HUES6 (cell line): ENCODE results near the gene MOCS2.

ENCODE experiments used
- H3K27ac ChIP-seq: 2 replicates; pipeline ENCODE4 v1.7.0; 2013; ENCODE audit warnings: low read depth, mild to moderate bottlenecking, low read length, inconsistent platforms
- H3K27me3 ChIP-seq: 2 replicates; pipeline ENCODE4 v1.6.1; 2013; ENCODE audit warnings: low read length; ENCODE audit not compliant: control insufficient read depth, insufficient read depth
- H3K36me3 ChIP-seq: 2 replicates; pipeline ENCODE4 v1.6.1; 2013; ENCODE audit warnings: low read length; ENCODE audit not compliant: control insufficient read depth, insufficient read depth
- H3K4me1 ChIP-seq: 2 replicates; pipeline ENCODE4 v1.6.1; 2013; ENCODE audit warnings: low read length; ENCODE audit not compliant: control insufficient read depth, insufficient read depth
- H3K4me3 ChIP-seq: 2 replicates; pipeline ENCODE4 v1.5.1; 2013; ENCODE audit warnings: low read depth, low read length
- H3K9ac ChIP-seq: one replicate; pipeline ENCODE4 v1.6.1; 2013; ENCODE audit warnings: mild to moderate bottlenecking, low read length
- H3K9me3 ChIP-seq: 2 replicates; pipeline ENCODE4 v1.6.1; 2013; ENCODE audit warnings: low read depth, low read length; ENCODE audit not compliant: control insufficient read depth, insufficient read depth

MOCS2 gene

GRCh38 chr5:53109443-53110127, at the start of gene MOCS2:
TSS of gene MOCS2 (minus strand) at chr5:53109757. CDS start at chr5:53107174, 2,583 bp downstream.
- Histone ChIP-seq H3K9me3 (0 out of 2 replicates have a peak, but pooled peaks cover 2% of the 10 kb centered on the region), H3K4me1 (0 out of 2 replicates have a peak, but pooled peaks cover 11% of the 10 kb centered on the region), H3K9ac (peak within 1 kb of the TSS; percentile 79), H3K4me3 (peak within 1 kb of the TSS; percentile 78), H3K36me3 (0 out of 2 replicates have a peak, but pooled peaks cover 2% of the 10 kb centered on the region), H3K27ac (no peak within 1 kb of the TSS), H3K27me3 (no peaks in the 10 kb centered on the region)

GRCh38 chr5:53151713-53152458, 42.3 kb upstream of the MOCS2 start:
- no peaks in the 10 kb centered on the region for H3K9me3 ChIP-seq
- no peak overlapping the region for H3K9ac ChIP-seq
- H3K36me3 ChIP-seq: no peaks in the 10 kb centered on the region
- H3K27ac ChIP-seq: no peak overlapping the region
- no peaks in the 10 kb centered on the region for H3K4me1 ChIP-seq
- no peak overlapping the region for H3K4me3 ChIP-seq
- H3K27me3 ChIP-seq: no peaks in the 10 kb centered on the region

GRCh38 chr5:53133020-53133419, 23.5 kb upstream of the MOCS2 start:
- H3K4me1 ChIP-seq: no peaks in the 10 kb centered on the region
- H3K27ac ChIP-seq: no peak overlapping the region
- H3K27me3 ChIP-seq: no peaks in the 10 kb centered on the region
- no peak overlapping the region for H3K4me3 ChIP-seq
- H3K9ac ChIP-seq: no peak overlapping the region
- H3K36me3 ChIP-seq: no peaks in the 10 kb centered on the region
- H3K9me3 ChIP-seq: no peaks in the 10 kb centered on the region

GRCh38 chr5:53130266-53130665, 20.7 kb upstream of the MOCS2 start:
- H3K4me1 ChIP-seq: no peaks in the 10 kb centered on the region
- no peak overlapping the region for H3K27ac ChIP-seq
- H3K36me3 ChIP-seq: no peaks in the 10 kb centered on the region
- no peaks in the 10 kb centered on the region for H3K9me3 ChIP-seq
- no peaks in the 10 kb centered on the region for H3K27me3 ChIP-seq
- no peak overlapping the region for H3K9ac ChIP-seq
- no peak overlapping the region for H3K4me3 ChIP-seq

- H3K27me3 ChIP-seq: no peaks in the 10 kb centered on the region
- no peaks in the 10 kb centered on the region for H3K4me1 ChIP-seq
- no peaks in the 10 kb centered on the region for H3K9me3 ChIP-seq
- no peak overlapping the region for H3K27ac ChIP-seq
- no peaks in the 10 kb centered on the region for H3K36me3 ChIP-seq
- H3K9ac ChIP-seq: no peak overlapping the region
- H3K4me3 ChIP-seq: no peak overlapping the region
Measured at GRCh38 chr5:53128481-53128880, 18.9 kb upstream of the MOCS2 start.

GRCh38 chr5:53127107-53127506, 17.6 kb upstream of the MOCS2 start:
- H3K9me3 ChIP-seq: no peaks in the 10 kb centered on the region
- no peaks in the 10 kb centered on the region for H3K36me3 ChIP-seq
- no peak overlapping the region for H3K27ac ChIP-seq
- no peaks in the 10 kb centered on the region for H3K27me3 ChIP-seq
- H3K4me1 ChIP-seq: no peaks in the 10 kb centered on the region
- H3K9ac ChIP-seq: no peak overlapping the region
- H3K4me3 ChIP-seq: no peak overlapping the region

GRCh38 chr5:53126521-53126920, 17.0 kb upstream of the MOCS2 start:
- Histone ChIP-seq H3K9me3 (no peaks in the 10 kb centered on the region), H3K4me3 (no peak overlapping the region), H3K27ac (no peak overlapping the region), H3K36me3 (no peaks in the 10 kb centered on the region), H3K9ac (no peak overlapping the region), H3K4me1 (no peaks in the 10 kb centered on the region), H3K27me3 (no peaks in the 10 kb centered on the region)

- no peaks in the 10 kb centered on the region for H3K4me1 ChIP-seq
- no peak overlapping the region for H3K4me3 ChIP-seq
- no peak overlapping the region for H3K9ac ChIP-seq
- H3K27ac ChIP-seq: no peak overlapping the region
- no peaks in the 10 kb centered on the region for H3K9me3 ChIP-seq
- H3K36me3 ChIP-seq: no peaks in the 10 kb centered on the region
- no peaks in the 10 kb centered on the region for H3K27me3 ChIP-seq
Measured at GRCh38 chr5:53123702-53124101, 14.1 kb upstream of the MOCS2 start.

- Histone ChIP-seq H3K27ac (no peak overlapping the region), H3K27me3 (no peaks in the 10 kb centered on the region), H3K4me1 (no peaks in the 10 kb centered on the region), H3K9ac (no peak overlapping the region), H3K9me3 (no peaks in the 10 kb centered on the region), H3K4me3 (no peak overlapping the region), H3K36me3 (no peaks in the 10 kb centered on the region)
Measured at GRCh38 chr5:53120165-53120564, 10.6 kb upstream of the MOCS2 start.

- Histone ChIP-seq H3K4me3 (no peak overlapping the region), H3K36me3 (no peaks in the 10 kb centered on the region), H3K27ac (no peak overlapping the region), H3K27me3 (no peaks in the 10 kb centered on the region), H3K9me3 (no peaks in the 10 kb centered on the region), H3K4me1 (0 out of 2 replicates have a peak, but pooled peaks cover 4% of the 10 kb centered on the region), H3K9ac (no peak overlapping the region)
Measured at GRCh38 chr5:53118879-53119278, 9.3 kb upstream of the MOCS2 start.

GRCh38 chr5:53116597-53116996, 7.0 kb upstream of the MOCS2 start:
- Histone ChIP-seq H3K36me3 (no peaks in the 10 kb centered on the region), H3K27me3 (no peaks in the 10 kb centered on the region), H3K4me3 (no peak overlapping the region), H3K4me1 (0 out of 2 replicates have a peak, but pooled peaks cover 4% of the 10 kb centered on the region), H3K9ac (no peak overlapping the region), H3K9me3 (0 out of 2 replicates have a peak, but pooled peaks cover 2% of the 10 kb centered on the region), H3K27ac (no peak overlapping the region)
